Activated effector memory CD4-positive, alpha-beta T cell treated with Interleukin-2 at 50 U/mL for 16 hours (primary cell): Measurements from ENCODE around the gene N4BP2.
"Not testable (repeated sequence)": the region's sequence is repeated elsewhere in the genome, so short reads cannot be mapped to it uniquely, and the experiment has no call there.

Experiments used
- DNase-seq: peaks from one replicate; pipeline ENCODE4 v3.0.0-alpha.2; 2020

Gene N4BP2

DNA sequence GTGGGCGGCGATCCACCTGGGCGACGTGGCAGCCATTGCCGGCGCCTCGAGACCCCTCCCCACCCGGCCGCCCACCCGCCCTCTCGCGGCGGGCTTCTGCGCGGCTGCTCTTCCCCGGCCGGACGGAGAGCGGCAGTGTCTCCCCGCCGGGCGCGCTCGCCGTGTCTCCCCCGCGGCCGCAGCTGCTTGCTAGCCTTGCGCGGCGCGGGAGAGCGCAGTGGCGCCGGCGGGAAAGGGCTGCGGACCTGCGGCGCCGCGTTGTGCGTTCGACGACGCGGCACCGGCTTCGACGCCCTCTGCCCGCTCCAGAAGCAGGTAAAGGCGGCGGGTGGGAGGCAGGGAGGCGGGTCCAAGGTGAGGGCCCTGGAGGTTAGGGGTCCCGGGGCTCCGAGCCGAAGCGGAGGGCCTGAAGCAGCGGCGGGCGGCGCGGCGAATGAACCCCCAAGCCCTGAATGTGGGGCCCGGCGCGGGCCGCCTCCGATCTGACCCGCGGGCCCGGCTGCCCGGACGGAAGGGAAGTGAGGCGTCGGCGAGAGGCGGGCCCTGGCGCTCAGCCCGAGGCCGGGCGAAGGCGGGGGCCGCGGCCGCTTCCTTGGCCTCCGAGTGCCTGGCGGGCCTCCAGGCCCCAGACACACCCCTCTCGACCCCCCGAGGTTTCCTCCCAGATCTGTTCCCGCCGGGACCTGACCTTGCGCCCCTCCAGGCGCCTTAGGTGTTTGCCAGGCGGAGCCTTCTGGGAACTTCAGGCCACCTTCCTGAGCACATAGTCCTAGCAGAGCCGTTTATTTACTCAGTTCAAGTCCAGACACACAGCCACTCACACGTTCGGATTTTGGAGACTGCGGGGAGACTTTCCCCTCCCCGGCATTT is at the start of gene N4BP2:
Gene N4BP2, plus strand, starts transcription at position 135 of the 870 bp plus-strand sequence. CDS start 40,491 bp downstream, outside the sequence.
- DNase-seq: peak; percentile 60

DNA sequence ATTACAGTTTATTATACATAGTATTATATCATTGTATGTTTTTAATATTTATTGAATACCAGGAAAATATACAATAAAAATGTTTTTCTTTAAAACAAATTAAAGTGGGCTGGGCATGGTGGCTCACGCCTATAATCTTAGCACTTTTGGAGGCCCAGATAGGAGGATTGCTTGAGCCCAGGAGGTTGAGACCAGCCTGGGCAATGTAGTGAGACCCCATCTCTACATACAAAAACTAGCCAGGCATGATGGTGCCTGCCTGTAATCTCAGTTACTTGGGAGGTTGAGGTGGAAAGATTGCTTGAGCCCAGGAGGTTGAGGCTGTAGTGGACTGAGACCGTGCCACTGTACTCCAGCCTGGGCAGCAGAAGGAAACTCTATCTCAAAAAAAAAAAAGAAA is 40.6 kb upstream of the N4BP2 start:
- DNase-seq: no peak

DNA sequence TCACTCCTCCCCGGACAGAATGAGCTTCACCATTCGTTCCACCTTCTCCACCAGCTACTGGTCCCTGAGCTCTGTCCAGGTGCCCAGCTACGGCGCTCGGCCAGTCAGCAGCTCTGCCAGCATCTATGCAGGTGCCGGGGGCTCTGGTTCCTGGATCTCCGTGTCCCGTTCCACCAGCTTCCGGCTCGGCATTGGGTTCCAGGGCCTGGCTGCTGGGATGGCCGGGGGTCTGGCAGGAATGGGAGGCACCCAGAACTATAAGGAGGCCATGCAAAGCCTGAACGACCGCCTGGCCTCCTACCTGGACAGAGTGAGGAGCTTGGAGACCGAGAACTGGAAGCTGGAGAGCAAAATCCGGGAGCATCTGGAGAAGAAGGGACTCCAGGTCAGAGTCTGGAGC is 36.4 kb upstream of the N4BP2 start:
- DNase-seq: no peak

DNA sequence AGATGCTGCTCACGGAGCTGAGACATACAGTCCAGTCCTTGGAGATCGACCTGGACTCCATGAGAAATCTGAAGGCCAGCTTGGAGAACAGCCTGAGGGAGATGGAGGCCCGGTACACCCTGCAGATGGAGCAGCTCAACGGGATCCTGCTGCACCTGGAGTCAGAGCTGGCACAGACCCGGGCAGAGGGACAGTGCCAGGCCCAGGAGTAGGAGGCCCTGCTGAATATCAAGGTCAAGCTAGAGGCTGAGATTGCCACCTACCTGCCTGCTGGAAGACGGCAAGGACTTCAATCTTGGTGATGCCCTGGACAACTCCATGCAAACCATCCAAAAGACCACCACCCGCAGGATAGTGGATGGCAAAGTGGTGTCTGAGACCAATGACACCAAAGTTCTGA is 35.5 kb upstream of the N4BP2 start:
- not testable (repeated sequence) for DNase-seq

DNA sequence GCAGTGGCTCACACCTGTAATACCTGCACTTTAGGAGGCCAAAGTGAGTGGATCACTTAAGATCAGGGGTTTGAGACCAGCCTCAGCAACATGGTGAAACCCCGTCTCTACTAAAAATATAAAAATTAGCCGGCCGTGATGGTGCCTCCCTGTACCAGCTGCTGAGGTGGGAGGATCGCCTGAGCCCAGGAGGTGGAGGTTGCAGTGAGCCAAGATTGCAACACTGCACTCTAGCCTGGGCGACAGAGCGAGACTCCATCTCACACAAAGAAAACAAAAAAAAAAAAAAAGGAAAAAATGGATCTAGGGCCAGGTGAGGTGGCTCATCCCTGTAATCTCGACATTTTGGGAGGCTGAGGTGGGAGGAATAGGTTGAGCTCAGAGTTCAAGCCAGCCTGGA is 32.6 kb upstream of the N4BP2 start:
- DNase-seq: not testable (repeated sequence)

DNA sequence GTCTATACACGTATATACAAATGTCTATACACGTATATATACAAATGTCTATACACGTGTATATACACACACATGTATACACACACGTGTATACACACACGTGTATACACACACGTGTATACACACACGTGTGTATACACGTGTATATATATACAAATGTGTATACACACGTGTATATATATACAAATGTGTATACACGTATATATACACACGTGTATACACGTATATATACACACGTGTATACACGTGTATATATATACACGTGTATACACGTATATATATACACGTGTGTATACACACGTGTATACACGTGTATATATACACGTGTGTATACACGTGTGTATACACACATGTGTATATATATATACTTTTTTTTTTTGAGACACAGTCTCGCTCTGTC is 23.9 kb upstream of the N4BP2 start:
- DNase-seq: no peak

DNA sequence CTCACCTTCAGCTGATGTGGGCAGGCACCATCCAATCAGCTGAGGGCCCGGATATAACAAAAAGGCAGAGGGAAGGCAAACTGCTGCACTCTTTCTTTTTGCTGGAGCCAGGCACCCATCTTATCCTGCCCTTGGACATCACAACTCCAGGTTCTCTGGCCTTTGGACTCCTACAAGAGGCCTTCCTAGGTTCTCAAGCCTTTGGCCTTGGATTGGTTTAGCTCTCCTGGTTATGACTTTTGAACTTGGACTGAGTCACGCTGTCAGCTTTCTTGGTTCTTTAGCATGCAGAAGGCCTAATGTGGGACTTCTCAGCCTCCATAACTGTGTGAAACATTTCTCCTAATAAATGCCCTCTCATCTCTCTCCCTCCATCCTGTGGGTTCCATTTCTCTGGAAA is 23.0 kb upstream of the N4BP2 start:
- DNase-seq: no peak

DNA sequence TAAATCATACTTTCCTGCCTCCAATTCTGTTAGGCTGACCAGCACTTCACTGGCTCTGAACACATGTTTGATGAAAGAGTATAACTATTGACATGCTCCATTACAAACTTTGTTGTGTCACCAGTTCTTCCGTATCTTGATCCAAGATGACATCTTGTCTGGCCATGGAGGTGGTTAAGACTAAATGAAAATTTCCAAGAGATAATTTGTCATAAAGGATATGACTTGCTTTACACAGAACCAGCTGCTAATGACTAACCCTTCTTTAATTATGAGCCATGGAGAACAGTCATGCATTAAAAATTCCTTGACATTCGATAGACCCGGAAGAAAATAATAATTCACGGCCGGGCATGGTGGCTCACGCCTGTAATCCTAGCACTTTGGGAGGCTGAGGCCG is 17.7 kb upstream of the N4BP2 start:
- DNase-seq: no peak

DNA sequence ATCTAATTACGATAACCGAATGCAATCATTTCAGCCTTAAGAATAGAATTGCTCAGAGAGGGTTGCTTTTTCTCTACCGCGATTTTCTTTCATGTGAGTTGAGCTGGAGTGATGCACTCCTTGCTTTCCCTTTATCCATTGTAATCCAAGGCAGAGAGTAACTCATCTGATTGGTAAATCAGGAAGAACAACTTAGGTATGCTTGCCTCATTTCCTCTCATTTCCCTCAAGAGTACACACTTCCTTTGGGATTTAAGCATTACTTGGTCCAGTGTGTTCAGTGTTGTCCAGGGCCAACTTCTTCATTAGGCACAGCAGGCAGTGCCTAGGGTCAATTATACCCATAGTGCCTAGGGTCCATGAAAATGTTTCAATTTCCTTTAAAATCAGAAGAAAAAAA is 15.7 kb upstream of the N4BP2 start:
- DNase-seq: no peak

DNA sequence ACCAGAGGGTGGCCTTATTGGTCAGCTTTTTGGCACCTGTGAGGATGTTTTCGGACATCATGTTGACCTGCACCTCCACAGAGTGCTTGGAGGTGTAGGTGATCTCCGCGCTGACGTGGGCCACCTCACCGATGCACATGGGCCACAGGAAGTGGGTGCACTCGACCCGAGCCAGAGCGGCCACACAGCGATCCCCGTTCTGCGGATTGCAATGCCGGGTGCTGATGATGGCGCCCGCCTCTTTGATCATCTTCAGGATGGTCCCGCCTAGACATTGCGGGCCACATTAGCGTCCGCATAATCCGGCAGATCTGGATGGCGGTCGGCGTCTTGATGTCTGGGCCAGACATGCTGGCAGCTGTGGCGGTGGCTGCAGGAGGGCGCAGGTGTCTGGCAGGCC is 12.9 kb upstream of the N4BP2 start:
- no peak for DNase-seq

DNA sequence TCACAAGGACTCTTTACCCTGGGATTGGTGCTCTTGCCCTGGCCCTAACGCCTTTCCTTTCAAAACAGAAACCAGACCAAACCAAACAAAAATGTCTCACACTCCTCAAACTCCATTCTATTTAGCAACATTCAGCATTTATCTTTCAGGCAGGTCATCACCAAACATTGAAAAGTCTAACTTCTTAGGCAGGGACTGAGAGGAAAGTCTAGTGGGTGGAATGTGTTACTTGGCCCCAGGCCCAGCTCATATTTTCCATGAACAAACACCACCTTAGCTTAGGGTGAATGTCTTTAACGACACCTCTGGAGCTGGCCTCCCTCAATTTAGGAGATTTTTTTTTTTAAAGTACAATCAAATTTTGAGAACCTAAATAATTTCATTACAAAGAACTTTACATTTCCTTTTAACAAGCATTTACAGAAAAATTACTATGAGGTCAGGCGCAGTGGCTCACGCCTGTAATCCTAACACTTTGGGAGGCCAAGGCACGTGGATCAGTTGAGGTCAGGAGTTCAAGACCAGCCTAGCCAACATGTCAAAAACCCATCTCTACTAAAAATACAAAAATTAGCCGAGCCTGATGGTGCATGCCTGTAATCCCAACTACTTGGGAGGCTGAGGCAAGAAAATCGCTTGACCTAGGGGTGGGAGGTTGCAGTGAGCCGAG is 10.2 kb upstream of the N4BP2 start:
- no peak for DNase-seq

DNA sequence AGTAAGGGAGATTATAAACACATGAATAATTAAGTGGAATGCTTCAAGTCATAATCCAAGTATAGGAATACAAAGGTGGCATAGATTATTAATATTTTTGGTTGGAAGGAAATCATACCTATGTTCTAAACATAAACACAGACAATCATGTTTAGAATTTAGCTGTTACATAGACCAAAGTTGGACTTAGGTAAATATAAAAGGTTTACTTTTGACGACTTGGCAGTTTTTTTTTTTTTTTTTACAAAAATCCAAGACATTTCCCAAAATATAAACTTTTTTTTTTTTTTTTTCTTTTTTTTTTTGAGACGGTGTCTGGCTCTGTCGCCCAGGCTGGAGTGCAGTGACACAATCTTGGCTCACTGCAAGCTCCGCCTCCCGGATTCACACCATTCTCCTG is 3.5 kb upstream of the N4BP2 start:
- no peak for DNase-seq

DNA sequence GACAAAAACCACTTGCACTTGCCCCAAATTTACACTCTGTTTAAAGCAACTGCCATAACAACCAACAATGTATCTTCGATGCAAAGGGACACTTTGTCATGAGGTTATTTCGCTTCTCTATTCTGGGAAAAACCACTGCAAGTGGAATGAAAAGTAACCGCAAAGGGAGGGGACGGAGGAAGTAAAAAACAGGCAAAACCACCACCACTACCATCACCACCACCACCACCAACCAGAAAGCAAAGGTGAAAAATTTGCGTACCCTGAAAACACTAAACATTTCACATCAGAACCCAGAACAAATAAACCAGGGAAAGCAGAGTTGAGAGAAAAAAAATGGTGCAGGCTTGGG is 1.2 kb upstream of the N4BP2 start:
- DNase-seq: peak; percentile 23

DNA sequence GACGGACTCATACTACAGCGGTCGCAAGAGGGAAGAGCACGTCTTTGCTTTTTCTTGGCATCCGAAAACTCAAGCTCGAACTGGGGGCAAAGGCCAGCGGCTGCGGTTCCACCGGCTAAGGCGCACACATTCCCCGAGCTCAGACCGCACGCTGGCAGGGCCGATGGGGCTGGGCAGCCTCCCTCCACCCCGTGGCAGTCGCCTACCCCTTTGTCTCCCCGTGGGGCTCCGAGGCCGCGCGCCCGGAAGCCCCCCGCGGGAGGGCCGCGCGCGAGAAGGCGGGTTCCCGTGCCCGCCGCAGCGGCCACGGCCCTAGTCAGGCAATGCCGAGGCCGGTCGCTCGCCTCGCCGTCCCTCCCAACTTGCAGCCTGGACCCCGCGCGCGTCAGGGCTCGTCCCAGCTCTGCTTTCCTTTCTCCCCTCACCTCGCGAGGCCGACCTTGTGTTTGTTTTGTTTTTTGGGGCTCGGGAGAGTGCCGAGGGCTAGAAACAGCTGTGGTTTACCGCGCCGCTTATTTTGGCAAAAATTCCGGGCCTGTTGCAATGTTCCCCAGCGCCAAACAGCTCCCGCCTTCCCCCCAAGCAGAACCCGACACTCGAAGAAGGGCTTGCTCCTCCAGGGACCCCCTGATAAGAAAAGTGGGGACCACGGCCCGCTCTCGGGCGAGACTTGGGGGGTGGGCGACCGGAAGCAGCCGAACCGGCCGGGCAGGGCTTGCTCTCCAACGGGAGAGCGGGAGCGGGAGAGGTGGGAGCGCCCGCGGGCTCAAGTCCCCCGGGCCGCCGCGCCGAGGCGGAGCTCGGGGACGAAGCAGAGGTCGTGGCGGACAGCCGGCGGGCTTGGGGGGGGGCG is 561 bp upstream of the N4BP2 start:
- peak; percentile 39 for DNase-seq

DNA sequence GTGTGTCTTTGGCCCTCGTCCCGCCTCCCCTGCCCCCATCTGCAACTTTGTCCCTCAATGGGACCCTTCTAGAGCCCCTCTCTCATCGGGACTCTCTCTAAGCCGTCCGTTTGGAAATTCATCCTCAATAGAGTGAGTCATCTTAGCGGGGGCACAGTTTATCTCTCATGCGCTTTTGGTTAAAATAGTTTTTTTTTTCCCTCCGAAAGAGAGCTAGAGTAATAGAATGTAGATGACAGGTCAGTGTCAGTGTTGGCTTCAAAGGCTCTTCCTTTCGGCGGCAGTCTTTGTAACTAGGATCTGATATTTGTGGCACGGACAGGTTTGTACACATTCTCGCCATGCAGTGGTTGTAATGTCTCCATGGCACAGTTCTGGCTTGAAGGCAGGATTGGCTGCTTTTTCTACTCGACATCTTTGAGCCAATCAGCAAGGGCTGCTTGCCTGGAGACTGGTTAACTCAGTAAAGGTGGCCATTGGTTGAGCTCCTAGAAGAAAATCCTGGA is 989 bp downstream of the N4BP2 start:
- DNase-seq: peak; percentile 47

DNA sequence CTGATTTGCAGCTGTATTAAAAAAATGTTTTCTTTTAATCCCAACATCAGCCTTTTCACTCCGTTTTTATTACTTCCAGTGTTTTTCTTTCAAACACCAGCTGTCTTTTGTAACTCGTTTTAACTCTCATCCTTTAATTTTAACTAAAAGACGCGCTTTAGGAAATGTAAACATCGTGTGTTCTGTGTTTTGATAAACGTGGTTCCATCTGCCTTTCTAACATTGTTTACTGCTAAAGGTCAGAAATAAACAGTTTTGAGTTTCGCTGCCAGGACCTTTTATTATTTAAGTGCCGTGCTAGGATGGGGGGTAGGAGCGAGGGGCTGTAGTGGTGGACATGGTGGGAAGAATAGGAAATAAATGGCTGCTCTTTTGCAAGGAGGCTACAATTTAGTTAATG is 1.5 kb downstream of the N4BP2 start:
- no peak for DNase-seq

DNA sequence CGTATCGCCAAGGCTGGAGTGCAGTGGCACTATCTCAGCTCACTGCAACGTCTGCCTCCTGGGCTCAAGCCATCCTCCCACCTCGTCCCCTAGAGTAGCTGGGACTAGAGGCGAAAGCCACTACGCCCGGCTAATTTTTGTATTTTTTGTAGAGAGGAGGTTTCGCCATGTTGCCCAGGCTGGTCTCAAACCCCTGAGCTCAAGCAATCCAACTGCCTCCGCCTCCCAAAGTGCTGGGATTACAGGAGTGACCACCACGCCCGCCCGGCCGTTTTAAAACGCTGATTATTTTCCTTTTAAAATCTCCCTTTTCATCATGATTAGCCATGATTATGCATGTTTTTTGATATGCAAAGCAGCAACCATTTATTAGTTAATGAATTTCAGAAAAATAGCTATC is 2.2 kb downstream of the N4BP2 start:
- no peak for DNase-seq

DNA sequence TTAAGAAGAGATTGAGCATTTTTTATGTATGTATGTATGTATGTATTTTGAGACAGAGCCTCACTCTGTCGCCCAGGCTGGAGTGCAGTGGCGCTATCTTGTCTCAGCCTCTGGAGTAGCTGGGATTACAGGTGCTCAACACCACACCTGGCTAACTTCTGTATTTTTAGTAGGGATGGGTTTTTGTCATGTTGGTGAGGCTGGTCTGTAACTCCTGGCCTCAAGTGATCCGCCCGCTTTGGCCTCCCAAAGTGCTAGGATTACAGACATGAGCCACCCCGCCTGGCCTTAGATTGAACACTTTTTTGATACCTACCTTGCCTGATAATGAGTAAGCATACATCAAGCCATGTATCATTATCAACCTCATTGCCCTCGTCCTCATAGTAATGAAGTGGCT is 2.7 kb downstream of the N4BP2 start:
- no peak for DNase-seq

DNA sequence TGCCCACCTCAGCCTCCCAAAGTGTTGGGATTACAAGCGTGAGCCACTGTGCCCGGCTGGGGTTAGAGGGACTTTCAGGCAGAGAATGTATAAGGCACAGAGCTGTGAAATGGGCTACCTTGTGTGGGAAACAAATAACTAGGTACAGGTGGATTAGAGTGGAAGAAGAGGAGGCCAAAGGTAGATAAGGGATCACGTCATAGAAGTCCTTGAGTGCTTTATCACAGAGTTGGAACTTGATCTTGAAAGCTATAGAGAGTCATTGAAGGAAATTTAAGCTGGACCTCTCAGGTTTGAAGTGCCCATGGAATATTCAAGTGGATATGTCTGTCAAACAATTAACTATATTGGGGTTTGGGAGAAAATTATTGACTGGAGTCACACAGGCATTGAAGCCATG is 8.4 kb downstream of the N4BP2 start:
- no peak for DNase-seq

DNA sequence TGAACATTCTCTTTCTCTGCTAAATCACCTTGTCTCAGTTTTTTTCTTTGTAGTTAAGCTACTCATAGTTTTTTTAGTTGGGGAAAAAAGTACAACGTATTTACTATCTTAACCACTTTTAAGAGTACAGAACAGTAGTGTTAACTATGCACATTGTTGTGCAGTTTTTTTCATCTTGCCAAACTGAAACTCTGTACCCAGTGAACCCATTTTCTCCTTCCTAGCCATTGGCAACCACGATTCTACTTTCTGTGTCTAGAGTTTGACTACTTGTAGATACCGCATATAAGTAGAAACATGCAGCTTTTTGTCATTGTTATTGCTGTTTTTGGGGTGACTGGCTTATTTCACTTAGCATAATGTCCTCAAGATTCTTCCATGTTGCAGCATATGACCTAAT is 10.0 kb downstream of the N4BP2 start:
- no peak for DNase-seq

DNA sequence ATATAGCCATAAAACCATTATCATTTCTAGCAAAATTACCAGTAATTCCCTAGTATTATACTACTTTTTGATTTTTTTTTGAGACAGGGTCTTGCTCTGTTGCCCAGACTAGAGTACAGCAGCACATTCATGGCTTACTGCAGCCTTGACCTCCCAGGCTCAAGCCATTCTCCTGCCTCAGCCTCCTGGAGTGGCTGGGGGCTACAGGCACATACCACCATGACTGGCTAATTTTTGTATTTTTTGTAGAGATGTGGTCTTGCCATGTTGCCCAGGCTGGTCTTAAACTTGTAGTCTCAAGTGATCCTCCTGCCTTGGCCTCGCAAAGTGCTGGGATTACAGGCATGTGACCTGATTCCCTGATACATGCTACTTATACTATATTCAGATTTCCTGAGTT is 13.7 kb downstream of the N4BP2 start:
- no peak for DNase-seq

DNA sequence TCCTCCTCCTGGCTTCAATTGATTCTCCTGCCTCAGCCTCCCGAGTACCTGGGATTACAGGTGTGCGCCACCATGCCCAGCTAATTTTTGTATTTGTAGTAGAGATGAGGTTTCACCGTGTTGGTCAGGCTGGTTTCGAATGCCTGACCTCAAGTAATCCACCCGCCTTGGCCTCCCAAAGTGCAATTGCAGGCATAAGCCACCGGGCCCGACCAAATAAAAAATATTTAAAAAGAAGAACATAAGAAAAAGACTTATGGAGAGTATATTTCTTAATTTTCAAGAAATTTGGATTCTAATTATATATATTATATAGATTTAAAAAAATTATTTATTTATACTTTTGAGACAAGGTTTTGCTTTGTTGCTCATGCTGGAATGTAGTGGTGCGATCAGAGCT is 29.8 kb downstream of the N4BP2 start:
- no peak for DNase-seq

DNA sequence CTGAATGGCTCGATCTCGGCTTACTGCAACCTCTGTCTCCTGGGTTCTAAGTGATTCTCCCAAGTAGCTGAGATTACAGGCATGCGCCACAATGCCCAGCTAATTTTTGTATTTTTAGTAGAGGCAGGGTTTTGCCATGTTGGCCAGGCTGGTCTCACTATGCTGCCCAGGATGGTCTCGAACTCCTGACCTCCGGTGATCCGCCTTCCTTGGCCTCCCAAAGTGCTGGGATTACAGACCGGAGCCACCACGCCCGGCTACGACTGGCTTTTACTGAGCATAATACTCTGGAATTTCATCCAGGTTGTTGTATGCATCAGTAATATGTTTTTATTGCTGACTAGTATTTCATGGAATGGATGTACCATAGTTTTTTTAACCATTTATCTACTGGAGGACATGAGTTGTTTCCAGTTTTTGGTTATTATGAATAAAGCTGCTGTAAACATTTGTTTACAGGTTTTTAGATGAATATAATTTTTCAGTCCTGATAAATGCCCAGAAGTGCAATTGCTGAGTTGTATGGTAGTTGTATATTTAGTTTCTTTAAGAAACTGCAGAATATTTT is 31.2 kb downstream of the N4BP2 start:
- no peak for DNase-seq
